Cerebellar cortex (tissue), 1 donor: ENCODE data around the gene ZNF532.

ENCODE experiments used
- DNase-seq: peaks from one replicate; pipeline ENCODE4 v3.0.0-alpha.2; 2015; ENCODE audit warnings: low spot score

ZNF532 gene

GRCh38 chr18:58979615-58980014 lies 114.9 kb downstream of the ZNF532 start:
- no peak for DNase-seq

- no peak for DNase-seq
Measured at GRCh38 chr18:58980991-58981390, 116.3 kb downstream of the ZNF532 start.

- no peak for DNase-seq
Measured at GRCh38 chr18:58983260-58984155, 118.8 kb downstream of the ZNF532 start.

GRCh38 chr18:58988600-58988999 lies 123.9 kb downstream of the ZNF532 start:
- no peak for DNase-seq

- DNase-seq = no peak
Measured at GRCh38 chr18:58989184-58989759, 124.6 kb downstream of the ZNF532 start.

GRCh38 chr18:58990720-58991119 lies 126.0 kb downstream of the ZNF532 start:
- DNase-seq = peak; percentile 60

- peak; percentile 31 for DNase-seq
Measured at GRCh38 chr18:58991167-58991798, 126.6 kb downstream of the ZNF532 start.

- DNase-seq = peak; percentile 46
Measured at GRCh38 chr18:58992301-58993231, 127.9 kb downstream of the ZNF532 start.

- peak; percentile 61 for DNase-seq
Measured at GRCh38 chr18:58993260-58993659, 128.6 kb downstream of the ZNF532 start.

- DNase-seq = no peak
Measured at GRCh38 chr18:58995663-58996062, 131.0 kb downstream of the ZNF532 start.

GRCh38 chr18:58996131-58996641 lies 131.5 kb downstream of the ZNF532 start:
- DNase-seq = no peak

- DNase-seq = no peak
Measured at GRCh38 chr18:58996696-58997095, 132.0 kb downstream of the ZNF532 start.

GRCh38 chr18:58997811-58998337 lies 133.2 kb downstream of the ZNF532 start:
- DNase-seq = no peak

GRCh38 chr18:58998401-58999203 lies 133.9 kb downstream of the ZNF532 start:
- DNase-seq = peak; percentile 94

- DNase-seq = no peak
Measured at GRCh38 chr18:59001166-59001565, 136.5 kb downstream of the ZNF532 start.

GRCh38 chr18:59001721-59002120 lies 137.0 kb downstream of the ZNF532 start:
- no peak for DNase-seq

GRCh38 chr18:59002974-59003594 lies 138.4 kb downstream of the ZNF532 start:
- no peak for DNase-seq

- DNase-seq = peak; percentile 62
Measured at GRCh38 chr18:59005262-59005661, 140.6 kb downstream of the ZNF532 start.

GRCh38 chr18:59006461-59007067 lies 141.9 kb downstream of the ZNF532 start:
- DNase-seq = no peak
